ENCODE data around the gene TAC4.

GRCh38 chr17:49874911-49875310 lies 27.0 kb upstream of the TAC4 start:
- TF ChIP-seq EZH2phosphoT487 (IDR thresholded peaks at IDR 0.05; ENCODE audit: borderline replicate concordance, low read length), result no peak
- no peak for TF ChIP-seq CTCF (IDR thresholded peaks at IDR 0.05; ENCODE audit: low read depth, low read length, poor library complexity, severe bottlenecking)
